PC-3 (cell line): ENCODE measurements around the gene USP2.

Experiments
- CTCF ChIP-seq: fragments of 300-600 bp; sonication (generic); conservative IDR thresholded peaks from 2 replicates; pipeline ENCODE4 v1.5.1; 2017; ENCODE audit warnings: antibody characterized with exemption, low read depth, mild to moderate bottlenecking, low read length
- EZH2 ChIP-seq: fragments of 300-600 bp; sonication (generic); IDR thresholded peaks from one replicate; pipeline ENCODE4 v1.6.1; 2017; ENCODE audit warnings: antibody characterized with exemption, mild to moderate bottlenecking, low read length; ENCODE audit not compliant: unreplicated experiment
- EZH2phosphoT487 ChIP-seq: fragments of 300-600 bp; sonication (generic); IDR thresholded peaks from 2 replicates; pipeline ENCODE4 v1.6.1; 2018; ENCODE audit warnings: mild to moderate bottlenecking, antibody characterized with exemption, low read length, borderline replicate concordance

GRCh38 chr11:119357074-119357473 is 24.4 kb downstream of the USP2 start:
- TF ChIP-seq CTCF = no peak
- TF ChIP-seq EZH2 = no peak
- no peak for TF ChIP-seq EZH2phosphoT487
